K562 (cell line): ENCODE data around the gene PDHA2. TPM values are rescaled to one million over a fixed set of nuclear protein-coding genes. Genes with fewer than 3 reads are reported as not detected.

Experiments
- CREM ChIP-seq: IDR thresholded peaks from 2 replicates; pipeline ENCODE4 v1.6.1; 2014; ENCODE audit warnings: antibody characterized with exemption, low read depth
- ESRRB ChIP-seq: fragments of 250-450 bp; sonication (Bioruptor Pico); IDR thresholded peaks from 2 replicates; pipeline ENCODE4 v1.5.0; 2020; ENCODE audit warnings: mild to moderate bottlenecking, moderate library complexity, borderline replicate concordance
- FOXK1 ChIP-seq: sonication (generic); formaldehyde crosslinking; IDR thresholded peaks from 2 replicates; pipeline ENCODE4 v1.8.0; 2022; ENCODE audit warnings: missing genetic modification reagents, mild to moderate bottlenecking, borderline replicate concordance
- polyA plus RNA-seq, 8 experiments: library from polyadenylated mRNA; depleted of rRNA in 4 of 8; stranded (reverse) in 5 of 8; unstranded in 3 of 8; fragments of >200 nt; fragmentation: Nextera tagmentation in 2 of 8; fragmentation: Illumina TruSeq in 1 of 8; extraction: Ambion mirVana in 2 of 8; extraction: Trizol in 1 of 8; gene quantifications; 2 replicates each; pipeline versions ENCODE4 v1.2.1 to v1.2.3, GENCODE V29; 2011 to 2014; ENCODE audit warnings: inconsistent platforms in 1 of 8, missing spikeins in 1 of 8
- total RNA-seq, 7 experiments: library from RNA; depleted of rRNA in 6 of 7; stranded (reverse); fragments of >200 nt in 6 of 7; fragmentation: Illumina TruSeq in 2 of 7; extraction: Trizol in 2 of 7; gene quantifications; 2 replicates each; pipeline versions ENCODE4 v1.2.1 to v1.2.3, GENCODE V29; 2011 to 2021; ENCODE audit warnings: low replicate concordance in 1 of 7
- TF ChIP-seq, protein P1 (sequence below), 2 experiments: fragments of 150-350 bp in 1 of 2; IDR thresholded peaks; 2 replicates each; pipeline ENCODE4 v1.6.1; 2012 to 2016; ENCODE audit warnings: low read depth in 2 of 2, low read length in 2 of 2, mild to moderate bottlenecking in 1 of 2, moderate library complexity in 1 of 2
- TF ChIP-seq, protein P2 (sequence below): sonication (generic); formaldehyde crosslinking; IDR thresholded peaks from 2 replicates; pipeline ENCODE4 v1.8.1; 2023; ENCODE audit warnings: mild to moderate bottlenecking, missing genetic modification reagents
- TF ChIP-seq, protein P3 (sequence below): fragments of 450-650 bp; formaldehyde crosslinking; conservative IDR thresholded peaks from 2 replicates; pipeline ENCODE4 v1.4.0; 2022; ENCODE audit warnings: mild to moderate bottlenecking, missing genetic modification characterization
- TF ChIP-seq, protein P4 (sequence below): fragments of 450-650 bp; IDR thresholded peaks from 2 replicates; pipeline ENCODE4 v1.6.1; 2016; ENCODE audit warnings: borderline replicate concordance
- TF ChIP-seq, protein P5 (sequence below): fragments of 450-650 bp; formaldehyde crosslinking; IDR thresholded peaks from 2 replicates; pipeline ENCODE4 v1.4.0; 2020; ENCODE audit warnings: mild to moderate bottlenecking

PDHA2 gene
- total and polyA plus RNA-seq, 9 of the 15 experiments (the other 6 are each of a cell fraction or from before 2014, with no cell fraction given) = not detected

DNA sequence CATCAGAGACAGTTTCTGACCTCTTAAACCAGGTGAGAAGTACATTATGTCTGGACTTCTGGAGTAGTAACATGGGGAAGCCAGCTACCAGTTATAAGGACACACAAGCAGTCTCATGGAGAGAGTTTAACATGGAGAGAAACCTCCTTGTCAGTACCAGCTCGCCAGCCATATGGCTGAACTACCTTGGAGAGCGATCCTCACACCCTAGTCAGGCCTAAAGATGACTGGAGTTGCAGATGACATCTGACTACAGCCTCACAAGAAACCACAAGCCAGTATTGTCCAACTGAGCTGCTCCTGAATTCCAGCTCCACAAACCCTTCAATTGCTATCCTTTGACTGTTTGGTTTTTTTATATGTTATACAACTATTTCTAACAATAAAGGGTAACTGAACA lies 49.8 kb downstream of the PDHA2 start (continued):
- TF ChIP-seq, protein P1, sequence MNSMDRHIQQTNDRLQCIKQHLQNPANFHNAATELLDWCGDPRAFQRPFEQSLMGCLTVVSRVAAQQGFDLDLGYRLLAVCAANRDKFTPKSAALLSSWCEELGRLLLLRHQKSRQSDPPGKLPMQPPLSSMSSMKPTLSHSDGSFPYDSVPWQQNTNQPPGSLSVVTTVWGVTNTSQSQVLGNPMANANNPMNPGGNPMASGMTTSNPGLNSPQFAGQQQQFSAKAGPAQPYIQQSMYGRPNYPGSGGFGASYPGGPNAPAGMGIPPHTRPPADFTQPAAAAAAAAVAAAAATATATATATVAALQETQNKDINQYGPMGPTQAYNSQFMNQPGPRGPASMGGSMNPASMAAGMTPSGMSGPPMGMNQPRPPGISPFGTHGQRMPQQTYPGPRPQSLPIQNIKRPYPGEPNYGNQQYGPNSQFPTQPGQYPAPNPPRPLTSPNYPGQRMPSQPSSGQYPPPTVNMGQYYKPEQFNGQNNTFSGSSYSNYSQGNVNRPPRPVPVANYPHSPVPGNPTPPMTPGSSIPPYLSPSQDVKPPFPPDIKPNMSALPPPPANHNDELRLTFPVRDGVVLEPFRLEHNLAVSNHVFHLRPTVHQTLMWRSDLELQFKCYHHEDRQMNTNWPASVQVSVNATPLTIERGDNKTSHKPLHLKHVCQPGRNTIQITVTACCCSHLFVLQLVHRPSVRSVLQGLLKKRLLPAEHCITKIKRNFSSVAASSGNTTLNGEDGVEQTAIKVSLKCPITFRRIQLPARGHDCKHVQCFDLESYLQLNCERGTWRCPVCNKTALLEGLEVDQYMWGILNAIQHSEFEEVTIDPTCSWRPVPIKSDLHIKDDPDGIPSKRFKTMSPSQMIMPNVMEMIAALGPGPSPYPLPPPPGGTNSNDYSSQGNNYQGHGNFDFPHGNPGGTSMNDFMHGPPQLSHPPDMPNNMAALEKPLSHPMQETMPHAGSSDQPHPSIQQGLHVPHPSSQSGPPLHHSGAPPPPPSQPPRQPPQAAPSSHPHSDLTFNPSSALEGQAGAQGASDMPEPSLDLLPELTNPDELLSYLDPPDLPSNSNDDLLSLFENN (IDR thresholded peaks at IDR 0.05; ENCODE audit: low read depth in 2 of 2, low read length in 2 of 2) = no peak
- TF ChIP-seq, protein P2, sequence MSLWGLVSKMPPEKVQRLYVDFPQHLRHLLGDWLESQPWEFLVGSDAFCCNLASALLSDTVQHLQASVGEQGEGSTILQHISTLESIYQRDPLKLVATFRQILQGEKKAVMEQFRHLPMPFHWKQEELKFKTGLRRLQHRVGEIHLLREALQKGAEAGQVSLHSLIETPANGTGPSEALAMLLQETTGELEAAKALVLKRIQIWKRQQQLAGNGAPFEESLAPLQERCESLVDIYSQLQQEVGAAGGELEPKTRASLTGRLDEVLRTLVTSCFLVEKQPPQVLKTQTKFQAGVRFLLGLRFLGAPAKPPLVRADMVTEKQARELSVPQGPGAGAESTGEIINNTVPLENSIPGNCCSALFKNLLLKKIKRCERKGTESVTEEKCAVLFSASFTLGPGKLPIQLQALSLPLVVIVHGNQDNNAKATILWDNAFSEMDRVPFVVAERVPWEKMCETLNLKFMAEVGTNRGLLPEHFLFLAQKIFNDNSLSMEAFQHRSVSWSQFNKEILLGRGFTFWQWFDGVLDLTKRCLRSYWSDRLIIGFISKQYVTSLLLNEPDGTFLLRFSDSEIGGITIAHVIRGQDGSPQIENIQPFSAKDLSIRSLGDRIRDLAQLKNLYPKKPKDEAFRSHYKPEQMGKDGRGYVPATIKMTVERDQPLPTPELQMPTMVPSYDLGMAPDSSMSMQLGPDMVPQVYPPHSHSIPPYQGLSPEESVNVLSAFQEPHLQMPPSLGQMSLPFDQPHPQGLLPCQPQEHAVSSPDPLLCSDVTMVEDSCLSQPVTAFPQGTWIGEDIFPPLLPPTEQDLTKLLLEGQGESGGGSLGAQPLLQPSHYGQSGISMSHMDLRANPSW (CRISPR knock-in tag) = no peak
- TF ChIP-seq, protein P3, sequence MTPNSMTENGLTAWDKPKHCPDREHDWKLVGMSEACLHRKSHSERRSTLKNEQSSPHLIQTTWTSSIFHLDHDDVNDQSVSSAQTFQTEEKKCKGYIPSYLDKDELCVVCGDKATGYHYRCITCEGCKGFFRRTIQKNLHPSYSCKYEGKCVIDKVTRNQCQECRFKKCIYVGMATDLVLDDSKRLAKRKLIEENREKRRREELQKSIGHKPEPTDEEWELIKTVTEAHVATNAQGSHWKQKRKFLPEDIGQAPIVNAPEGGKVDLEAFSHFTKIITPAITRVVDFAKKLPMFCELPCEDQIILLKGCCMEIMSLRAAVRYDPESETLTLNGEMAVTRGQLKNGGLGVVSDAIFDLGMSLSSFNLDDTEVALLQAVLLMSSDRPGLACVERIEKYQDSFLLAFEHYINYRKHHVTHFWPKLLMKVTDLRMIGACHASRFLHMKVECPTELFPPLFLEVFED (CRISPR knock-in tag) = no peak
- TF ChIP-seq, protein P4, sequence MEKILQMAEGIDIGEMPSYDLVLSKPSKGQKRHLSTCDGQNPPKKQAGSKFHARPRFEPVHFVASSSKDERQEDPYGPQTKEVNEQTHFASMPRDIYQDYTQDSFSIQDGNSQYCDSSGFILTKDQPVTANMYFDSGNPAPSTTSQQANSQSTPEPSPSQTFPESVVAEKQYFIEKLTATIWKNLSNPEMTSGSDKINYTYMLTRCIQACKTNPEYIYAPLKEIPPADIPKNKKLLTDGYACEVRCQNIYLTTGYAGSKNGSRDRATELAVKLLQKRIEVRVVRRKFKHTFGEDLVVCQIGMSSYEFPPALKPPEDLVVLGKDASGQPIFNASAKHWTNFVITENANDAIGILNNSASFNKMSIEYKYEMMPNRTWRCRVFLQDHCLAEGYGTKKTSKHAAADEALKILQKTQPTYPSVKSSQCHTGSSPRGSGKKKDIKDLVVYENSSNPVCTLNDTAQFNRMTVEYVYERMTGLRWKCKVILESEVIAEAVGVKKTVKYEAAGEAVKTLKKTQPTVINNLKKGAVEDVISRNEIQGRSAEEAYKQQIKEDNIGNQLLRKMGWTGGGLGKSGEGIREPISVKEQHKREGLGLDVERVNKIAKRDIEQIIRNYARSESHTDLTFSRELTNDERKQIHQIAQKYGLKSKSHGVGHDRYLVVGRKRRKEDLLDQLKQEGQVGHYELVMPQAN = no peak
- TF ChIP-seq ESRRB (CRISPR knock-in tag) (no peak), FOXK1 (CRISPR knock-in tag) (no peak), CREM (no peak)
- TF ChIP-seq, protein P5, sequence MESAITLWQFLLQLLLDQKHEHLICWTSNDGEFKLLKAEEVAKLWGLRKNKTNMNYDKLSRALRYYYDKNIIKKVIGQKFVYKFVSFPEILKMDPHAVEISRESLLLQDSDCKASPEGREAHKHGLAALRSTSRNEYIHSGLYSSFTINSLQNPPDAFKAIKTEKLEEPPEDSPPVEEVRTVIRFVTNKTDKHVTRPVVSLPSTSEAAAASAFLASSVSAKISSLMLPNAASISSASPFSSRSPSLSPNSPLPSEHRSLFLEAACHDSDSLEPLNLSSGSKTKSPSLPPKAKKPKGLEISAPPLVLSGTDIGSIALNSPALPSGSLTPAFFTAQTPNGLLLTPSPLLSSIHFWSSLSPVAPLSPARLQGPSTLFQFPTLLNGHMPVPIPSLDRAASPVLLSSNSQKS = no peak
